ENCODE results near the gene OTOS. TPM values are rescaled to one million over a fixed set of nuclear protein-coding genes. Genes with fewer than 3 reads are reported as not detected.

Gene OTOS
- polyA plus RNA-seq, 1 experiment: not detected

DNA sequence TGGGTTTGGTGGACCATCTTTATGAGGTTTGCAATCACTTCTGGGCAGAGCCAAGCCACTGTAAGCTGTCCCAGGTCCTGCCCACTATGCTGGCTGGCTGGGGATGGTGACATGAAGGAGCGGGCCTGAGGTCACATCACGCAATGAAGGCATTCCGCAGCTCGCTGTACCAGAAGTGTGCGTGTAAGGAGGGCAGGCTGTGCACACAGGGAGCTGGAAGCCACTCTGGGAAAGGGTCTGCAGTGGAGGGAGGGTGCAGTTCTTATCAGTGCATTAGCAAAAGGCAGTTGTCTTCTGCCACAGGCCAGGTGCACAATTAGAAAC, 16.7 kb upstream of the OTOS start:
- Histone ChIP-seq H3K9me3 (ENCODE audit: control insufficient read depth, insufficient read depth, low read length) (no peaks in the 10 kb centered on the region; the same call in none of the 2 replicates), H3K27me3 (ENCODE audit: control insufficient read depth, insufficient read depth, low read length) (peaks cover 7% of the 10 kb centered on the region), H3K4me3 (ENCODE audit: low read depth, low read length) (no peak overlapping the region), H3K27ac (ENCODE audit: low read depth, low read length) (no peak overlapping the region)
- CTCF ChIA-PET: no interaction called here
- POLR2A ChIA-PET: no interaction called here
- no peak for TF ChIP-seq CTCF (IDR thresholded peaks at IDR 0.05; ENCODE audit: low read depth, low read length)
- no peak for DNase-seq (ENCODE audit: low read depth, low spot score)

- POLR2A ChIA-PET: no interaction called here
Observed at GRCh38 chr2:240156435-240157146, 16.1 kb upstream of the OTOS start.

GRCh38 chr2:240155745-240156390, 15.4 kb upstream of the OTOS start:
- ChIA-PET CTCF (interaction anchor here (1.0 kb wide), 1 partner anchor 12 kb away, joined by 5 read pairs; no protein-coding TSS in a partner anchor), POLR2A (no interaction called here)
- H3K9me3 ChIP-seq (ENCODE audit: control insufficient read depth, insufficient read depth, low read length): no peaks in the 10 kb centered on the region; the same call in none of the 2 replicates
- no peak overlapping the region for H3K4me3 ChIP-seq (ENCODE audit: low read depth, low read length)
- no peak for DNase-seq (ENCODE audit: low read depth, low spot score)
- no peak for TF ChIP-seq CTCF (IDR thresholded peaks at IDR 0.05; ENCODE audit: low read depth, low read length)
- peaks cover 7% of the 10 kb centered on the region for H3K27me3 ChIP-seq (ENCODE audit: control insufficient read depth, insufficient read depth, low read length)
- no peak overlapping the region for H3K27ac ChIP-seq (ENCODE audit: low read depth, low read length)

More at GRCh38 chr2:240156435-240157146, 16.1 kb upstream of the OTOS start:
- H3K4me3 ChIP-seq (ENCODE audit: low read depth, low read length): no peak overlapping the region
- no peak overlapping the region for H3K27ac ChIP-seq (ENCODE audit: low read depth, low read length)
- DNase-seq (ENCODE audit: low read depth, low spot score): no peak
- no peak for TF ChIP-seq CTCF (IDR thresholded peaks at IDR 0.05; ENCODE audit: low read depth, low read length)
- H3K9me3 ChIP-seq (ENCODE audit: control insufficient read depth, insufficient read depth, low read length): no peaks in the 10 kb centered on the region; the same call in none of the 2 replicates
- peaks cover 7% of the 10 kb centered on the region for H3K27me3 ChIP-seq (ENCODE audit: control insufficient read depth, insufficient read depth, low read length)
- CTCF ChIA-PET: interaction anchor here (1.0 kb wide), 1 partner anchor 13 kb away, joined by 5 read pairs; no protein-coding TSS in a partner anchor

DNA sequence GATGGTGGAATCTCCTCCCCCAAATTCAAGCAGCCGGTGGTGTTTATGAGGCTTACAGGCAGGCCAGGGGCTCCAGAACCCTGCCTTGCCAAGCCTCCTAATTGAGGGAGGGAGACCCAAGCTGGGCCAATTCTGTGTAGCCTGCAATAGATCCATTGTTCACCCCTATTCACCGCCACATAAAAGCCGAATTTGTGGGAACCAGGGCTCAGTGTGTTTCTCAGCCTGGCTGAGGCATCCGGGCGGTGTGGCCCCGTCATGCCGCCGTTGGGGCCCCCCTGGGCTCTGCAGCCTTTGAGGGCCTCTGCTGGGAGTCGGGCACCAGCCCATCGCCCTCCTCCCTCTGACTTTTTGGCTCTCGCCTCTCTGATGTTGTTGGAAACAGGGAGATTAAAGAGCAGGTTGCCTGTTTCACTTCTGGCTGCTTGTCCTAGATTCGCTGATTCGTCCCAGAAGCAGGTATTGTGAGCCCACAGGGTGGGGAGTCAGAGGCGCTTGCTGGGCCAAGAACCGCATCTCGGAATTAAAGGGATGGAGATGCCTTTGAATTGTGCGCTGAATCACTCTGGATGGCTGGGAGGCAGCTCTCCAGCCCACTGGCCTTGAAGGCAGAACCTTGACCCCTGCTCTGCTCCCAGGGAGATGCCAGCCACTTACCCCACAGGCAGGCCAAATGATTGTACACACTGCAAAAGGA, 14.7 kb upstream of the OTOS start:
- Histone ChIP-seq H3K9me3 (ENCODE audit: control insufficient read depth, insufficient read depth, low read length) (no peaks in the 10 kb centered on the region; the same call in none of the 2 replicates), H3K4me3 (ENCODE audit: low read depth, low read length) (no peak overlapping the region), H3K27ac (ENCODE audit: low read depth, low read length) (no peak overlapping the region), H3K27me3 (ENCODE audit: control insufficient read depth, insufficient read depth, low read length) (peaks cover 7% of the 10 kb centered on the region)
- POLR2A ChIA-PET: no interaction called here
- CTCF ChIA-PET: interaction anchor here (1.0 kb wide), 1 partner anchor 12 kb away, joined by 5 read pairs; no protein-coding TSS in a partner anchor
- DNase-seq (ENCODE audit: low read depth, low spot score): no peak
- TF ChIP-seq CTCF (IDR thresholded peaks at IDR 0.05; ENCODE audit: low read depth, low read length): no peak

All from AG04450 (cell line).